Naive thymus-derived CD4-positive, alpha-beta T cell (primary cell): ENCODE data around the gene BABAM1. TPM values are rescaled to one million over a fixed set of nuclear protein-coding genes. Genes with fewer than 3 reads are reported as not detected.

Experiments
- ATAC-seq: fragments of 150-1000 bp; cut with Tn5 transposase; 2 replicates; pipeline ENCODE4 v1.10.0; 2021; ENCODE audit warnings: mild to moderate bottlenecking, moderate library complexity
- CTCF ChIA-PET: fragments of 350-600 bp; sonication (Branson Sonifier 250); formaldehyde crosslinking; loops from one replicate; lab custom pipeline; 2021; ENCODE audit warnings: antibody characterized with exemption; lab: Charles Lee
- POLR2A ChIA-PET: fragments of 350-600 bp; sonication (Branson Sonifier 250); formaldehyde crosslinking; loops from one replicate; lab custom pipeline; 2021; ENCODE audit warnings: antibody characterized with exemption, inconsistent platforms; lab: Charles Lee
- DNase-seq, 9 donors: peaks; one replicate each; pipeline versions ENCODE4 v3.0.0 to v3.0.0-alpha.2; 2020 to 2022; ENCODE audit warnings: mixed read lengths in 1 of 9
- H3K27ac ChIP-seq: one replicate; pipeline ENCODE4 v1.7.0; 2013; ENCODE audit warnings: mild to moderate bottlenecking, low read depth, low read length, moderate library complexity
- H3K27me3 ChIP-seq, 2 donors: one replicate each; pipeline ENCODE4 v1.7.0; 2013; ENCODE audit warnings: low read length in 2 of 2, mild to moderate bottlenecking in 2 of 2, moderate library complexity in 2 of 2; ENCODE audit not compliant: control insufficient read depth in 2 of 2, insufficient read depth in 2 of 2
- H3K36me3 ChIP-seq, 3 experiments: 1 replicate in 2 of 3; 2 replicates in 1 of 3; pipeline ENCODE4 v1.7.0; 2013; ENCODE audit warnings: low read length in 3 of 3, mild to moderate bottlenecking in 3 of 3, moderate library complexity in 1 of 3; ENCODE audit not compliant: insufficient read depth in 3 of 3, control insufficient read depth in 2 of 3
- H3K4me1 ChIP-seq, 2 donors: one replicate each; pipeline ENCODE4 v1.7.0; 2013; ENCODE audit warnings: low read length in 2 of 2, mild to moderate bottlenecking in 2 of 2, moderate library complexity in 1 of 2; ENCODE audit not compliant: control insufficient read depth in 2 of 2, insufficient read depth in 2 of 2
- H3K4me3 ChIP-seq: 2 replicates; pipeline ENCODE4 v1.7.0; 2013; ENCODE audit warnings: mild to moderate bottlenecking, low read length
- H3K9me3 ChIP-seq, 3 experiments: 1 replicate in 2 of 3; 2 replicates in 1 of 3; pipeline ENCODE4 v1.7.0; 2013; ENCODE audit warnings: low read length in 3 of 3; ENCODE audit not compliant: control insufficient read depth in 2 of 3
- H3K27ac Mint-ChIP-seq, 9 donors: one replicate each; pipeline ENCODE4 v1.8.0; 2020 to 2022; ENCODE audit warnings: mixed read lengths in 9 of 9, mild to moderate bottlenecking in 8 of 9, moderate library complexity in 5 of 9, inconsistent platforms in 2 of 9
- H3K27me3 Mint-ChIP-seq, 5 donors: one replicate each; pipeline ENCODE4 v1.8.0; 2021 to 2022; ENCODE audit warnings: mixed read lengths in 5 of 5, mild to moderate bottlenecking in 1 of 5
- H3K36me3 Mint-ChIP-seq, 5 donors: one replicate each; pipeline ENCODE4 v1.8.0; 2020 to 2022; ENCODE audit warnings: mixed read lengths in 5 of 5, mild to moderate bottlenecking in 3 of 5, inconsistent platforms in 1 of 5
- H3K4me1 Mint-ChIP-seq, 7 donors: one replicate each; pipeline ENCODE4 v1.8.0; 2020 to 2022; ENCODE audit warnings: mixed read lengths in 7 of 7, mild to moderate bottlenecking in 3 of 7, inconsistent platforms in 1 of 7
- H3K4me3 Mint-ChIP-seq, 10 donors: one replicate each; pipeline ENCODE4 v1.8.0; 2020 to 2022; ENCODE audit warnings: mild to moderate bottlenecking in 10 of 10, mixed read lengths in 10 of 10, moderate library complexity in 6 of 10, inconsistent platforms in 2 of 10
- H3K9me3 Mint-ChIP-seq, 11 donors: one replicate each; pipeline ENCODE4 v1.8.0; 2020 to 2022; ENCODE audit warnings: mixed read lengths in 11 of 11, mild to moderate bottlenecking in 4 of 11, inconsistent platforms in 1 of 11, moderate library complexity in 1 of 11
- intact Hi-C, 2 donors: fragments of 100-400 bp; cut with micrococcal nuclease; formaldehyde crosslinking; loops; one replicate each; pipeline ENCODE4 v1.15.1; 2023
- polyA plus RNA-seq, 2 donors: library from polyadenylated mRNA; unstranded; fragments of 300-500 nt; fragmentation: Illumina TruSeq; gene quantifications; one replicate each; pipeline ENCODE4 v1.2.3, GENCODE V29; 2021
- total RNA-seq, 6 experiments: library from RNA in 5 of 6; stranded (reverse) in 5 of 6; gene quantifications; 1 replicate in 5 of 6; 2 replicates in 1 of 6; pipeline ENCODE4 v1.2.3 and lab custom pipeline; 2021 to 2026

The BABAM1 gene
- total and polyA plus RNA-seq, 7 experiments from 2014 or later: 72.4 to 111 (median 95.6) TPM

GRCh38 chr19:17324357-17325114, 57.3 kb downstream of the BABAM1 start:
- peaks cover 0 to 2% (median 0%) of the 10 kb centered on the region in 5 donors for H3K27me3 Mint-ChIP-seq
- no peak overlapping the region for H3K27ac ChIP-seq
- peaks cover 0 to 1% (median 0%) of the 10 kb centered on the region in 11 donors for H3K9me3 Mint-ChIP-seq
- H3K27me3 ChIP-seq: no peaks in the 10 kb centered on the region
- no peaks in the 10 kb centered on the region for H3K9me3 ChIP-seq
- intact Hi-C loops: no loop called here
- no peak overlapping the region for H3K27ac Mint-ChIP-seq
- H3K4me3 Mint-ChIP-seq: peak overlapping the region in 1 of 10 donors; percentile 57
- H3K4me1 ChIP-seq: peaks cover 4 to 5% of the 10 kb centered on the region in 2 donors
- CTCF ChIA-PET: interaction anchor here (1.0 kb wide), 1 partner anchor 62 kb away, joined by 3 read pairs; no protein-coding TSS in a partner anchor
- peaks cover 7 to 13% (median 10%) of the 10 kb centered on the region in 7 donors for H3K4me1 Mint-ChIP-seq
- peaks cover 0 to 8% (median 0%) of the 10 kb centered on the region in 5 donors for H3K36me3 Mint-ChIP-seq
- no peak overlapping the region for H3K4me3 ChIP-seq
- POLR2A ChIA-PET: interaction anchor here (0.5 to 6.6 kb wide), 4 partner anchors 9 to 42 kb away, joined by 3 to 36 read pairs (median 4); partner anchors contain the start of gene DDA1
- H3K36me3 ChIP-seq: peaks cover 0 to 33% (median 7%) of the 10 kb centered on the region in 3 experiments
- DNase-seq (no peak), ATAC-seq (no peak)

DNA sequence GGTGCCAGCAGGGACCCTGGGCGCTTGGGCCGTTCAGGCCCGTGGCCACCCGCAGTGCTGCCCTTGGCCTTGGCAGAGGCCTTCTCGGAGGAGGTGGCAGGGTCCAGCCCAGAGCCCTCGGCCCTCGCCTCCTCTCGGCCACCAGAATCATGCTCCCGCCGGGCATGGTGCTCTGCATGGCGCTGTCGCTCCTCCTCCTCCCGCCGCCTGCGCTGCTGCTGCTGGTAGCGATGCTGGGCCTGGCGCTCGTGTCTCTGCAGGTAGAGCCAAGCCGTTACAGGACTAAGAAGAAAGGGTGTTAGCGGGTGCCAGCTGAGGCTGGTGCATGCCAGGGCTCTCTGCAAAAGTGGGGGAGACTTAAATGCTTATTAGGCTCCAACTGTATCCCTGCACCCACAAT, 57.9 kb downstream of the BABAM1 start:
- DNase-seq (no peak), ATAC-seq (no peak)
- intact Hi-C loops: no loop called here
- H3K9me3 Mint-ChIP-seq: peaks cover 0 to 1% (median 0%) of the 10 kb centered on the region in 11 donors
- no peak overlapping the region for H3K27ac Mint-ChIP-seq
- Histone ChIP-seq H3K27me3 (no peaks in the 10 kb centered on the region), H3K36me3 (peaks cover 0 to 27% (median 5%) of the 10 kb centered on the region in 3 experiments), H3K4me1 (peaks cover 6 to 7% of the 10 kb centered on the region in 2 donors), H3K27ac (no peak overlapping the region), H3K4me3 (no peak overlapping the region), H3K9me3 (no peaks in the 10 kb centered on the region)
- ChIA-PET CTCF (interaction anchor here (1.0 kb wide), 1 partner anchor 61 kb away, joined by 3 read pairs; no protein-coding TSS in a partner anchor), POLR2A (interaction anchor here (0.5 to 6.6 kb wide), 4 partner anchors 8 to 41 kb away, joined by 3 to 36 read pairs (median 4); partner anchors contain the start of gene DDA1)
- H3K4me1 Mint-ChIP-seq: peaks cover 8 to 16% (median 13%) of the 10 kb centered on the region in 7 donors
- H3K4me3 Mint-ChIP-seq: peak overlapping the region in 1 of 10 donors; percentile 58
- H3K36me3 Mint-ChIP-seq: peaks cover 0 to 10% (median 0%) of the 10 kb centered on the region in 5 donors
- H3K27me3 Mint-ChIP-seq: peaks cover 0 to 7% (median 0%) of the 10 kb centered on the region in 5 donors

DNA sequence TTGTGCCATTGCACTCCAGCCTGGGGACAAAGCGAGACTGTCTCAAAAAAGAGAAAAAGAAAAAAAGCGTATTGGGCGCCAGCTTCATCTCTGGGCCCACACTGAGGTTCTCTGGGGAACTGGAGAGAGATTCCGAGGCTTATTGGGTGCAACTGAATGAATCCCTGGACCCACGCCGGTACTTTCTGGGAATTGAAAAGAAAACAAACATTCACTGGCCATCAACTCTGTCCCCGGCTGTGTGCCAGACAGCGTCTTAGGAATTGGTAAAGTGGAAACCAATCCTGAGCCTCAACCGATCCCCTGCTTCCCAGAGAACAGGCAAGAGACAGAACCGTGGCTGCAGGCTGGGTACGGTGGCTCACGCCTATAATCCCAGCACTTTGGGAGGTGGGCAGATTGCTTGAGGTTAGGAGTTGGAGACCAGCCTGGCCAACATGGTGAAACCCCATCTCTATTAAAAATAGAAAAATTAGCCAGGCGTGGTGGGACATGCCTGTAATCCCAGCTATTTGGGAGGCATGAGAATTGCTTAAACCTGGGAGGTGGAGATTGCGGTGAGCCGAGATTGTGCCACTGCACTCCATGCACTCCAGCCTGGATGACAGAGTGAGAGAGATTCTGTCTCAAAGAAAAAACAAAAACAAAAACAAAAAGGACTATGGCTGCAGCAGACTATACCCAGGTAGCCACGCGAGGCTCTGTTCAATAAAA, 58.8 kb downstream of the BABAM1 start:
- no peaks in the 10 kb centered on the region for H3K27me3 ChIP-seq
- H3K27ac ChIP-seq: no peak overlapping the region
- Mint-ChIP-seq H3K27me3 (peaks cover 0 to 12% (median 0%) of the 10 kb centered on the region in 5 donors), H3K4me1 (peaks cover 12 to 23% (median 16%) of the 10 kb centered on the region in 7 donors), H3K9me3 (peaks cover 0 to 1% (median 0%) of the 10 kb centered on the region in 11 donors), H3K27ac (peak overlapping the region in 2 of 9 donors; percentile 13 to 25), H3K4me3 (peak overlapping the region in 2 of 10 donors; percentile 3 to 14), H3K36me3 (peaks cover 0 to 16% (median 0%) of the 10 kb centered on the region in 5 donors)
- peaks cover 0 to 18% (median 0%) of the 10 kb centered on the region in 3 experiments for H3K36me3 ChIP-seq
- ChIA-PET POLR2A (interaction anchor here (0.6 to 6.6 kb wide), 4 partner anchors 11 to 59 kb away, joined by 3 to 36 read pairs (median 6); partner anchors contain the start of gene DDA1), CTCF (interaction anchor here (0.6 to 1.7 kb wide), 3 partner anchors 16 to 69 kb away, joined by 3 to 5 read pairs (median 3); partner anchors contain the start of gene DDA1)
- ATAC-seq (no peak), DNase-seq (no peak)
- no peaks in the 10 kb centered on the region for H3K9me3 ChIP-seq
- no peak overlapping the region for H3K4me3 ChIP-seq
- intact Hi-C loops: no loop called here
- peaks cover 6 to 7% of the 10 kb centered on the region in 2 donors for H3K4me1 ChIP-seq

DNA sequence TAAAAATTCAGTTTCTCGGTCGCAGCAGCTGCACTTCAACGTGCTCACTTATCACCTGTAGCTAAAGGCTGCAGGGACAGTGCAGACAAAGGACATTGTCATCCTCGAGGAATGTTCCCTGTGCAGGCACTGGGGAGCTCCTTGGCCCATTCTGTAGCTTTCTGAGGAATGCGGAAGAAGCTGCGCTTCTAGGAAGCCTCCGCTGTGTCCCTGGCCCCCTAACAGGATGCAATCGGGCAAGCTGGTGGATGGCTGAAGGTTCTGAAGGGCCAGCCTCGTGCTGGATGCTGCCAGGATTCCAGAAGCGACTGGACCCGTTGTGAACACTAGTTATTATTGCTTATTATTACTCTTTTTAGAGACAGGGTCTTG, 59.3 kb downstream of the BABAM1 start:
- Mint-ChIP-seq H3K36me3 (peaks cover 0 to 16% (median 0%) of the 10 kb centered on the region in 5 donors), H3K27ac (no peak overlapping the region), H3K9me3 (peaks cover 0 to 1% (median 0%) of the 10 kb centered on the region in 11 donors), H3K4me1 (peaks cover 12 to 23% (median 16%) of the 10 kb centered on the region in 7 donors), H3K27me3 (peaks cover 0 to 12% (median 0%) of the 10 kb centered on the region in 5 donors), H3K4me3 (peak overlapping the region in 5 of 10 donors; percentile 3 to 85 (median 51))
- ChIA-PET CTCF (interaction anchor here (0.9 to 1.7 kb wide), 2 partner anchors 17 to 34 kb away, joined by 3 to 5 read pairs; partner anchors contain the start of gene DDA1), POLR2A (interaction anchor here (0.6 to 6.6 kb wide), 4 partner anchors 10 to 60 kb away, joined by 3 to 36 read pairs (median 6); partner anchors contain the start of gene DDA1)
- H3K27me3 ChIP-seq: no peaks in the 10 kb centered on the region
- intact Hi-C loops: no loop called here
- H3K27ac ChIP-seq: no peak overlapping the region
- no peaks in the 10 kb centered on the region for H3K9me3 ChIP-seq
- ATAC-seq: no peak
- peaks cover 6 to 7% of the 10 kb centered on the region in 2 donors for H3K4me1 ChIP-seq
- no peak overlapping the region for H3K4me3 ChIP-seq
- H3K36me3 ChIP-seq: peaks cover 0 to 14% (median 0%) of the 10 kb centered on the region in 3 experiments
- DNase-seq: no peak

DNA sequence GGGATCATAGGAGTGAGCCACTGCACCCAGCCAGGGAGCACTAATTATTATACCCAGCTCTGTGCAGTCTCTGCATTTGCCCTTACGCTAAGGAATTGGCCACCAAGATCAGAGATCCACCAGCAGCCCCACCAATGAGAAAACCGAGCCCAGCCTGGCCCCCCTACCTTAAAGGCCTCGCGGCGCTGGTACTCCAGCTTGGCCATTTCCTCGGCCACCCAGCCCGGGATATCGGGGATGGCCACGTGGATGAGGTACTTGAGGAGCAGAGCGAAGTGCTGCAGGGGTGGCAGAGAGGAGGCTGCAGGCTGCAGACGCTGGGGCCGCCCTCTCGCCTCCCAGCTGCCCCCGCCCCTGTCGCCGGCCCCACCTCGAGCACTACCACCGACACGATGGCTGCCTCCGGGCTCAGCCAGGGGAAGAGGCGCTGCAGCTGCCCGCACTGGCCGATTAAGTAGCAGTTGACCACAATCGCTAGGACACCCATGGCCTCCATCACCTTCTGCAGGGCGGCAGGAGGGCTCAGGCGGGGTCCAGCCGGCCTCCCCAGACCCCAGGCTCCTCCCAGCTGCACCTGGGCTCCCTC, 59.9 kb downstream of the BABAM1 start:
- H3K4me3 ChIP-seq: no peak overlapping the region
- H3K27me3 Mint-ChIP-seq: peaks cover 0 to 12% (median 0%) of the 10 kb centered on the region in 5 donors
- H3K9me3 ChIP-seq: no peaks in the 10 kb centered on the region
- DNase-seq (no peak), ATAC-seq (no peak)
- peaks cover 10 to 23% (median 16%) of the 10 kb centered on the region in 7 donors for H3K4me1 Mint-ChIP-seq
- peaks cover 0 to 8% (median 0%) of the 10 kb centered on the region in 3 experiments for H3K36me3 ChIP-seq
- H3K4me3 Mint-ChIP-seq: peak overlapping the region in 6 of 10 donors; percentile 18 to 85 (median 47)
- ChIA-PET POLR2A (interaction anchor here (0.6 to 6.6 kb wide), 3 partner anchors 10 to 60 kb away, joined by 3 to 36 read pairs (median 4); partner anchors contain the start of gene DDA1), CTCF (interaction anchor here (0.9 to 1.7 kb wide), 2 partner anchors 17 to 35 kb away, joined by 3 to 5 read pairs; partner anchors contain the start of gene DDA1)
- peak overlapping the region in 2 of 9 donors; percentile 22 to 55 for H3K27ac Mint-ChIP-seq
- peaks cover 0 to 1% (median 0%) of the 10 kb centered on the region in 11 donors for H3K9me3 Mint-ChIP-seq
- no peaks in the 10 kb centered on the region for H3K27me3 ChIP-seq
- no peak overlapping the region for H3K27ac ChIP-seq
- peaks cover 0 to 16% (median 0%) of the 10 kb centered on the region in 5 donors for H3K36me3 Mint-ChIP-seq
- H3K4me1 ChIP-seq: peaks cover 6 to 7% of the 10 kb centered on the region in 2 donors
- intact Hi-C loops: no loop called here
